HG03442 (cell line): ENCODE measurements around the gene RAB11FIP3.

ENCODE experiments used
- ATAC-seq: cut with Tn5 transposase; IDR thresholded peaks from one replicate; pipeline ENCODE4 v1.9.1; 2021; ENCODE audit warnings: mild to moderate bottlenecking, moderate library complexity; ENCODE audit not compliant: unreplicated experiment

RAB11FIP3 gene

GRCh38 chr16:561957-562938 is 136.8 kb downstream of the RAB11FIP3 start:
- ATAC-seq, result no peak

- ATAC-seq, result no peak
These were observed 137.7 kb downstream of the RAB11FIP3 start for GRCh38 chr16:563072-563644.

DNA sequence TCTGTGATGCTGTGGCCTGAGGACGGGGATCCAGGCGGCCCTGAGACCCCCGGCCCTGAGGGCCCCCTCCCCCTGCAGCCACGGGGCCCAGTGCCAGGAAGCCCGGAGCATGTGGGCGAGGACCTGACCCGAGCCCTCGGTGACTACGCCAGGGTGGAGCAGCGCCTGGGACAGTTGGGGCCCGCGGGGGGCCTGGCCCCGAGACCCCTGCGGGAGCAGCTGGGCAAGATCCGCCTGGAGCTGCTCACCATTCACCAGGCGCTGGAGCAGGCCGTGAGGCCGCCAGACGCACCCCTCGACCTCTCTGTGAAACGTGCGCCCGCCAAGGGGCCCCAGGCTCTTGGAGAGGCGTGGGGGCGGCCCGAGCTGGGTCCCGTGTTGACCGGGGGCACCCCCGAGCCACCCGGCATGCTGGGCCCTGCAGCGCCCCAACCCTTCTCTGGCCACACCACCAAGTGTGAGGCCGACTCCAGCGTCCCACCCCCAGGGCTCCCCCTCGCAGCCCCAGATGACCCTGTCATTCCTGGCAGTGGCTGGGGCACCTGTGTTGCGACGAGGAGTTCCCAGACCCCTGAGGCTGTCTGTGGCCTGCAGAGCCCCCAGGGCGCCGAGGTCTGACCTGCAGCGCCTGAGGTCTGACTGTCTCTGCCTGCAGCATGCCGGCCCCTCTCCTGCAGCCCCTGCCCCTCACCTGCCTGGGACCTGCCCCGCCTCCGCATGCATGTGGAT is 139.4 kb downstream of the RAB11FIP3 start:
- no peak for ATAC-seq

DNA sequence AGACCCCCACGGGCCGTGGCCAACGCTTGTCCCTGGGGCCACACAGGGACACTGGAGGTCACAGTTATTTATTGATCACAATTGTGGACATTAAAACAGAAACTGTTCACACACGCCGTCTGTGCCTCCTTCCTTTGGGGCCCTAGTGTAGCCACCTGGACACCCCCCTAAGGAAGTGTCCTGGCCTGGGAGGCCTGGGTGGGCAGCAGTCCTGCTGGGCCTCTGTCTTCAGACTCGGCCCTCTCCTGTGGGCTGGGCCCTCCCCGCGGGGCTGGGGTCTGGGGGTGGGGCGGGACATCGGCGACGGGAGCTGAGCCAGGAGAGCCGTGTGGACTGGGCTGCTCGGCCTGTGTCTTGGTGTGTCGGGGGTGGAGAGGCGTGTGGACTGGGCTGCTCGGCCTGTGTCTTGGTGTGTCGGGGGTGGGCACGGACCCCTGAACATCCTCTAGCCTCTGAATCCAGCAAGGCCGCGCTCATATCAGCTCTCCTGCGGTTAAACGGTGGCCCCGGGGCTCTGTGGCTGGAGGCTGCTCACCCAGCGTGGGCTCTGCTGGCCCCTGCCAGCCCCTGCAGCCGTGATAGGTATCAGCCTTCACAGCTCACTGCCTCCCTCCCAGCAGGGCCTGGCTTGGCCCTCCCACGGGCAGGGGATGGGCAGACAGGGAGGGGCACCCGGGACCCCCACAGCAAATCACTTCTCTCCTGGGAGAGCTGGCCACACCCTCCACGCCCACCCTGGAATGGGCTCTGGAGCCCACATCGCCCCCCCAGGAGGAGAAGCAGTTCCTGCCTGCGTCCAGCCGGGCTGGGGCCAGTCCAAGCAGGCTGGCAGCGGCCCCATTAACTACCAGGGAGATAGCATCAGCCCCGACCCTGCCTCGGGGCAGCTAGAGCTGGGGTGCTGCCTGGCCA is 140.2 kb downstream of the RAB11FIP3 start:
- no peak for ATAC-seq

DNA sequence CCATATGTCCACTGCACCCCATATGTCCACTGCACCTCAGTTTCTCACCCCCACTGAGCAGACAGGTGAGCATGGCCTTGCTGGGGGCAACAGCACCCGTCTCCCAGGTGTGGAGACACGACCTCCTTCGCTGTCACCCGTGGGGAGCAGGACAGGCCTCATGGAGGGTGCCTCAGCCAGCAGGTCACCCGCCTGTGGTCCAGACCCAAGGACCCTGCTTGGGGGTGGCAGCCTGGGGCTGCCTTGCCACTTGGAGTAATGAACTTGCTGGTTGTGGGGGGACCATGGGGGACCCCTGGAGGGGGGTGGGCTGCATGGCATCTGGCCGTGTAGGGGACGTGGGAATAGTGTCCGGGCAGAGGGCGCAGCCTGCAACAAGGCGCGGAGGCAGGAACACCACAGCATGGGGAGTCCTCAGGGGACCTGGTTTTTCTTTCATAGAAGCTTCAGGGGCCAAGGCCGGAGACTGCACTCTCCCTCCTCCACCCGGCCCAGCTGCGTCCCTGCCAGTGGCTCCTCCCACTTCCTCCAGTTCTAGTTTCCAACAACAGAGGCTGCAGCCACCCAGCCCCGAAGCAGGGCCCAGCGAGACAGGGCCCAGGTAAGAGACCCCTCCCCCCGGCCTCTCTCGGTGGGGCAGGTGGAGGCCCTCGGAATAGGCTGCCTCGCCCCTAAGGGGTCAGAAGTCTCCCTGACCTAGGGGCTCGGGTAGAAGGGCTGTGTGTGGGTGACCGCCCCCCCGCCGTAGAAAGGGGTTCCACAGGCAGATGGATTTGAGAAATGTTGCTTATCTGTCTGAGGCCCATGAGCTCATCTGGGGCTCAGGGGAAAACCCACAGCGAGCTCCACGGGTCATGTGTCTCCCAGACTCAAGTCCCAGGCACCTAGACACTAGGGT is 141.3 kb downstream of the RAB11FIP3 start, which contains the start of gene NHLRC4:
Gene NHLRC4 (plus strand): TSS at position 531 of the 898 bp plus-strand sequence. CDS start 1,043 bp downstream, outside the sequence.
- ATAC-seq, result no peak

DNA sequence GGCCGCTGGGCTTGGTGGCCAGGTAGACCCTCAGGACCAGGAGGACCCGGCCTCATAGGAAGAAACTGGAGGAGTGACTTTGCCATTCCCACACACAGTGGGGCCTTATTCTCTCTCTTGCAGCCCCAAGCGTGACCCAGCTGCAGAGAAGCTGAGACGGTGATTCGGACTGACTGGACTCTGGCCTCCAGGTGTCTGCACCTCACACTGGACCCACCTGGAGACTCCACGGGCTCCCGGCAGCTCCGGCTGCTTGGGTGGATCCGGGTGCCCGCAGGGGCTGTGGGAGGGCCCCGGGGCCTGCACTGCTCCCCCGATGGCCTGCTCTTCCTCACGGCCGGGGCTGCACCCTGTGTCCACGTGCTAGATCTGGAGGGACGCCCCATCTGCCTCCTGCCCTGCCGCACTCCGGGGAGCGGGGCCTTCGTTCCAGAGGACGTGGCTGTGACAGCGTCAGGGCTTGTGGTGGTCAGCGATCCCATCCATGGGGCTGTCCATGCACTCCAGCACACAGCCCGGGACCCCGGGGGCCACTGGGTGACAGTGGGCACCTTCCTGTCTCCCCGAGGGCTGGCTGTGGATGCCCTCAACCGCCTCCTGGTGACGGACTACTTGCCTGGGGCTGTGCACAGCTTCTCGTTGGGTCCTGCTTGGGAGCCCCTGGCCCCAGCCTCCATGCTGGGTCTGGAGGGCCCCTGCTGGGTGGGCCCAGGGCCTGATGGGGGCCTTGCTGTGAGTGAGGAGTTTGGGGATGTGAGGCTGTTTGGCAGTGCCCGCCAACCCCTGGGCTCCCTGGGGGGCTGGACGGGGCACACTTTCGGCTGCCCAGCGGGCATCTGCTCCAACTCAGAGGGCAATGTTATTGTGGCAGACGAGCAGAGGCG is 142.2 kb downstream of the RAB11FIP3 start:
- ATAC-seq, result no peak

DNA sequence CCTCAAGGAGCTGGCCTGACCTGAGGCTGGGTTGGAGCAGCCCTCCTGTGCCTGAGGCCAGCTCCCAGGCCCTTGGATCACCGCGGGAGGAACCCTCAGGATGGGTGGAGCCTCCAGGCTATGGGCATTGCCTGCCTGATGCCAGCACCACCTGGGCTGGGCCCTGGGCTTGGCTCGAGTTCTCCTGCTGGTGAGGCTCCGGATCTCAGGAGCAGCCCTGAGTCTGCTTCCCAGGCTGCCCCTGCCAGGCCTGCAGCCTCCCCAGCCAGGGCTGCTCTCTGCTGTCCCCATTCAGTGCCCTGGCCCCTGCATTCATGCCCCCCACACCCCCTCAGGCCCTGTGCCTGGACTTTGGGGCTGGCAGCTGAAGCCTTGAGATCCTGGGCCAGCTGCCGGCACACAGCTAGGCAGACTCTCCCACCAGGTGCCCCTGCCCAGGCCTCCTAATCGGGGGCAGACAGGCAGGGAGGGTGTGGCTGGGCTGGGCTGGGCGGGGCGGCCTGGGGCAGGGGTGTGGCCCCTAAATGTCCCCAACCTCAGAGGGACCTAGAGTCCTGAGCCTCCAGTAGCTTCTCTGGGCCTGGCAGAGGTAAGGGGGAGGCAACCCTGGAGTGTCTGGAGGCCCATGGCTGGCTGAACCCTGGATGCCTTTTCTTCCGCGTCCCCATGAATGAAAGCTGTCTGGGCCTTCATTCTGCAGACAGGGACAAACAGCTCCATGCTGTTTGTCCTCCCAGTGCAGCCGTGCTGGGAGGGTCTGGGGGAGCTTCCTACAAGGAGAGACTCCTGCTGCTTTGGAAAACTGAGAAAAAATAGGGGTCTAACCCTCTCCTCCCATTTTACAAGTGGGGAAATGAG is 143.2 kb downstream of the RAB11FIP3 start:
- no peak for ATAC-seq

GRCh38 chr16:569445-570254 is 144.2 kb downstream of the RAB11FIP3 start, which contains the start of gene PIGQ:
PIGQ (plus strand) TSS chr16:569968; CDS start chr16:574075, 4,107 bp downstream.
- peak; percentile 65 for ATAC-seq
